ENCODE data around the gene TBK1.

TBK1 gene

GRCh38 chr12:64466178-64466577, 14.3 kb downstream of the TBK1 start:
- H3K9me3 ChIP-seq (ENCODE audit: control insufficient read depth in 1 of 2, low read length in 2 of 2), result no peaks in the 10 kb centered on the region
- no peaks in the 10 kb centered on the region for H3K4me1 ChIP-seq (ENCODE audit: control insufficient read depth in 1 of 2, insufficient read depth in 2 of 2, low read length in 2 of 2)
- H3K27ac ChIP-seq (ENCODE audit: low read depth, low read length), result no peak overlapping the region
- no peak overlapping the region for H3K4me3 ChIP-seq (ENCODE audit: low read depth in 1 of 2, low read length in 2 of 2)
- H3K9ac ChIP-seq (ENCODE audit: low read depth in 1 of 2, low read length in 2 of 2), result no peak overlapping the region
- no peaks in the 10 kb centered on the region for H3K27me3 ChIP-seq (ENCODE audit: control insufficient read depth in 1 of 2, insufficient read depth in 2 of 2, low read length in 2 of 2)
- H3K36me3 ChIP-seq (ENCODE audit: control insufficient read depth in 1 of 2, insufficient read depth in 2 of 2, low read length in 2 of 2), result peaks cover 16 to 53% of the 10 kb centered on the region in 2 donors

- no peaks in the 10 kb centered on the region for H3K9me3 ChIP-seq (ENCODE audit: control insufficient read depth in 1 of 2, low read length in 2 of 2)
- H3K4me3 ChIP-seq (ENCODE audit: low read depth in 1 of 2, low read length in 2 of 2), result no peak overlapping the region
- no peaks in the 10 kb centered on the region for H3K4me1 ChIP-seq (ENCODE audit: control insufficient read depth in 1 of 2, insufficient read depth in 2 of 2, low read length in 2 of 2)
- no peak overlapping the region for H3K9ac ChIP-seq (ENCODE audit: low read depth in 1 of 2, low read length in 2 of 2)
- peaks cover 23 to 62% of the 10 kb centered on the region in 2 donors for H3K36me3 ChIP-seq (ENCODE audit: control insufficient read depth in 1 of 2, insufficient read depth in 2 of 2, low read length in 2 of 2)
- no peak overlapping the region for H3K27ac ChIP-seq (ENCODE audit: low read depth, low read length)
- no peaks in the 10 kb centered on the region for H3K27me3 ChIP-seq (ENCODE audit: control insufficient read depth in 1 of 2, insufficient read depth in 2 of 2, low read length in 2 of 2)
These were observed 17.0 kb downstream of the TBK1 start for GRCh38 chr12:64468966-64469365.

- H3K36me3 ChIP-seq (ENCODE audit: control insufficient read depth in 1 of 2, insufficient read depth in 2 of 2, low read length in 2 of 2), result peaks cover 23 to 66% of the 10 kb centered on the region in 2 donors
- no peak overlapping the region for H3K27ac ChIP-seq (ENCODE audit: low read depth, low read length)
- no peaks in the 10 kb centered on the region for H3K27me3 ChIP-seq (ENCODE audit: control insufficient read depth in 1 of 2, insufficient read depth in 2 of 2, low read length in 2 of 2)
- no peaks in the 10 kb centered on the region for H3K4me1 ChIP-seq (ENCODE audit: control insufficient read depth in 1 of 2, insufficient read depth in 2 of 2, low read length in 2 of 2)
- no peak overlapping the region for H3K9ac ChIP-seq (ENCODE audit: low read depth in 1 of 2, low read length in 2 of 2)
- H3K4me3 ChIP-seq (ENCODE audit: low read depth in 1 of 2, low read length in 2 of 2), result no peak overlapping the region
- no peaks in the 10 kb centered on the region for H3K9me3 ChIP-seq (ENCODE audit: control insufficient read depth in 1 of 2, low read length in 2 of 2)
These were observed 17.7 kb downstream of the TBK1 start for GRCh38 chr12:64469455-64470142.

- peaks cover 27 to 66% of the 10 kb centered on the region in 2 donors for H3K36me3 ChIP-seq (ENCODE audit: control insufficient read depth in 1 of 2, insufficient read depth in 2 of 2, low read length in 2 of 2)
- no peaks in the 10 kb centered on the region for H3K27me3 ChIP-seq (ENCODE audit: control insufficient read depth in 1 of 2, insufficient read depth in 2 of 2, low read length in 2 of 2)
- peaks cover 0 to 4% of the 10 kb centered on the region in 2 donors for H3K9me3 ChIP-seq (ENCODE audit: control insufficient read depth in 1 of 2, low read length in 2 of 2)
- H3K4me1 ChIP-seq (ENCODE audit: control insufficient read depth in 1 of 2, insufficient read depth in 2 of 2, low read length in 2 of 2), result no peaks in the 10 kb centered on the region
- no peak overlapping the region for H3K27ac ChIP-seq (ENCODE audit: low read depth, low read length)
- H3K4me3 ChIP-seq (ENCODE audit: low read depth in 1 of 2, low read length in 2 of 2), result no peak overlapping the region
- no peak overlapping the region for H3K9ac ChIP-seq (ENCODE audit: low read depth in 1 of 2, low read length in 2 of 2)
These were observed 18.6 kb downstream of the TBK1 start for GRCh38 chr12:64470495-64470894.

- Histone ChIP-seq H3K27ac (ENCODE audit: low read depth, low read length) (no peak overlapping the region), H3K27me3 (ENCODE audit: control insufficient read depth in 1 of 2, insufficient read depth in 2 of 2, low read length in 2 of 2) (no peaks in the 10 kb centered on the region), H3K36me3 (ENCODE audit: control insufficient read depth in 1 of 2, insufficient read depth in 2 of 2, low read length in 2 of 2) (peaks cover 24 to 68% of the 10 kb centered on the region in 2 donors), H3K9ac (ENCODE audit: low read depth in 1 of 2, low read length in 2 of 2) (no peak overlapping the region), H3K9me3 (ENCODE audit: control insufficient read depth in 1 of 2, low read length in 2 of 2) (peaks cover 0 to 14% of the 10 kb centered on the region in 2 donors), H3K4me3 (ENCODE audit: low read depth in 1 of 2, low read length in 2 of 2) (no peak overlapping the region), H3K4me1 (ENCODE audit: control insufficient read depth in 1 of 2, insufficient read depth in 2 of 2, low read length in 2 of 2) (no peaks in the 10 kb centered on the region)
These were observed 21.3 kb downstream of the TBK1 start for GRCh38 chr12:64473176-64473575.

GRCh38 chr12:64475518-64475917, 23.6 kb downstream of the TBK1 start:
- Histone ChIP-seq H3K36me3 (ENCODE audit: control insufficient read depth in 1 of 2, insufficient read depth in 2 of 2, low read length in 2 of 2) (peaks cover 19 to 61% of the 10 kb centered on the region in 2 donors), H3K27me3 (ENCODE audit: control insufficient read depth in 1 of 2, insufficient read depth in 2 of 2, low read length in 2 of 2) (no peaks in the 10 kb centered on the region), H3K27ac (ENCODE audit: low read depth, low read length) (no peak overlapping the region), H3K9ac (ENCODE audit: low read depth in 1 of 2, low read length in 2 of 2) (no peak overlapping the region), H3K9me3 (ENCODE audit: control insufficient read depth in 1 of 2, low read length in 2 of 2) (peaks cover 0 to 14% of the 10 kb centered on the region in 2 donors), H3K4me3 (ENCODE audit: low read depth in 1 of 2, low read length in 2 of 2) (no peak overlapping the region), H3K4me1 (ENCODE audit: control insufficient read depth in 1 of 2, insufficient read depth in 2 of 2, low read length in 2 of 2) (no peaks in the 10 kb centered on the region)

GRCh38 chr12:64476844-64477243, 24.9 kb downstream of the TBK1 start:
- no peak overlapping the region for H3K27ac ChIP-seq (ENCODE audit: low read depth, low read length)
- no peaks in the 10 kb centered on the region for H3K4me1 ChIP-seq (ENCODE audit: control insufficient read depth in 1 of 2, insufficient read depth in 2 of 2, low read length in 2 of 2)
- H3K9me3 ChIP-seq (ENCODE audit: control insufficient read depth in 1 of 2, low read length in 2 of 2), result peaks cover 0 to 14% of the 10 kb centered on the region in 2 donors
- peaks cover 15 to 56% of the 10 kb centered on the region in 2 donors for H3K36me3 ChIP-seq (ENCODE audit: control insufficient read depth in 1 of 2, insufficient read depth in 2 of 2, low read length in 2 of 2)
- H3K27me3 ChIP-seq (ENCODE audit: control insufficient read depth in 1 of 2, insufficient read depth in 2 of 2, low read length in 2 of 2), result no peaks in the 10 kb centered on the region
- H3K9ac ChIP-seq (ENCODE audit: low read depth in 1 of 2, low read length in 2 of 2), result no peak overlapping the region
- H3K4me3 ChIP-seq (ENCODE audit: low read depth in 1 of 2, low read length in 2 of 2), result no peak overlapping the region

- peaks cover 0 to 14% of the 10 kb centered on the region in 2 donors for H3K9me3 ChIP-seq (ENCODE audit: control insufficient read depth in 1 of 2, low read length in 2 of 2)
- no peak overlapping the region for H3K4me3 ChIP-seq (ENCODE audit: low read depth in 1 of 2, low read length in 2 of 2)
- no peaks in the 10 kb centered on the region for H3K27me3 ChIP-seq (ENCODE audit: control insufficient read depth in 1 of 2, insufficient read depth in 2 of 2, low read length in 2 of 2)
- H3K27ac ChIP-seq (ENCODE audit: low read depth, low read length), result no peak overlapping the region
- H3K4me1 ChIP-seq (ENCODE audit: control insufficient read depth in 1 of 2, insufficient read depth in 2 of 2, low read length in 2 of 2), result no peaks in the 10 kb centered on the region
- H3K9ac ChIP-seq (ENCODE audit: low read depth in 1 of 2, low read length in 2 of 2), result no peak overlapping the region
- peaks cover 16 to 60% of the 10 kb centered on the region in 2 donors for H3K36me3 ChIP-seq (ENCODE audit: control insufficient read depth in 1 of 2, insufficient read depth in 2 of 2, low read length in 2 of 2)
These were observed 26.7 kb downstream of the TBK1 start for GRCh38 chr12:64478661-64479060.

GRCh38 chr12:64480148-64480547, 28.2 kb downstream of the TBK1 start:
- H3K4me3 ChIP-seq (ENCODE audit: low read depth in 1 of 2, low read length in 2 of 2), result no peak overlapping the region
- no peak overlapping the region for H3K9ac ChIP-seq (ENCODE audit: low read depth in 1 of 2, low read length in 2 of 2)
- peaks cover 0 to 14% of the 10 kb centered on the region in 2 donors for H3K9me3 ChIP-seq (ENCODE audit: control insufficient read depth in 1 of 2, low read length in 2 of 2)
- no peaks in the 10 kb centered on the region for H3K27me3 ChIP-seq (ENCODE audit: control insufficient read depth in 1 of 2, insufficient read depth in 2 of 2, low read length in 2 of 2)
- no peak overlapping the region for H3K27ac ChIP-seq (ENCODE audit: low read depth, low read length)
- H3K36me3 ChIP-seq (ENCODE audit: control insufficient read depth in 1 of 2, insufficient read depth in 2 of 2, low read length in 2 of 2), result peaks cover 15 to 53% of the 10 kb centered on the region in 2 donors
- no peaks in the 10 kb centered on the region for H3K4me1 ChIP-seq (ENCODE audit: control insufficient read depth in 1 of 2, insufficient read depth in 2 of 2, low read length in 2 of 2)

- Histone ChIP-seq H3K36me3 (ENCODE audit: control insufficient read depth in 1 of 2, insufficient read depth in 2 of 2, low read length in 2 of 2) (peaks cover 8 to 59% of the 10 kb centered on the region in 2 donors), H3K9ac (ENCODE audit: low read depth in 1 of 2, low read length in 2 of 2) (no peak overlapping the region), H3K27me3 (ENCODE audit: control insufficient read depth in 1 of 2, insufficient read depth in 2 of 2, low read length in 2 of 2) (no peaks in the 10 kb centered on the region), H3K4me1 (ENCODE audit: control insufficient read depth in 1 of 2, insufficient read depth in 2 of 2, low read length in 2 of 2) (no peaks in the 10 kb centered on the region), H3K4me3 (ENCODE audit: low read depth in 1 of 2, low read length in 2 of 2) (no peak overlapping the region), H3K9me3 (ENCODE audit: control insufficient read depth in 1 of 2, low read length in 2 of 2) (no peaks in the 10 kb centered on the region), H3K27ac (ENCODE audit: low read depth, low read length) (no peak overlapping the region)
These were observed 34.7 kb downstream of the TBK1 start for GRCh38 chr12:64486657-64487056.

Data from duodenal mucosa (tissue), 2 donors.